ENCODE measurements around the gene ZC3H15. TPM values are rescaled to one million over a fixed set of nuclear protein-coding genes. Genes with fewer than 3 reads are reported as not detected.

Gene ZC3H15
- total and polyA plus RNA-seq, 2 of the 8 experiments (the other 6 are each of a cell fraction or from before 2014, with no cell fraction given): 32.0 to 80.8 TPM

DNA sequence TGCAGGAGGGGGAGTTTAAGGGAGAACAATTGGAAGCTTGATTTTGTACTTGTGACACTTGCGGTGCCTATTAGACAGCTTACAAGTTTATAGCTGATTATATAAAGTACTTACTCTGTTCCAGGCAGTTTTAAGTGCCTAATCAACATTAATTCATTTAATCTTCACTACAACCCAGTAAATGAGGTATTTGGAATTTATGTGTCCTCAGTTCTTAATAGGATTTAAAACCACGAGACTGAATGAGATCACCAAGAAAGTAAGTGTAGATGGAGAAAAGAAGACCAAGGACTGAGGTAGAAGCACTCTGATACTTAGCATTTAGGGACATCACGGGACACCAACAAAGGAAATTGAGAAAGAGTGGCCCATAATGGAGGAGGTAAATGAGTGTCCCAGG, 49.8 kb downstream of the ZC3H15 start:
- no peak overlapping the region for H3K23ac ChIP-seq (ENCODE audit: insufficient read length)
- H2AK5ac ChIP-seq (ENCODE audit: low read depth, low read length): no peak overlapping the region
- H3K23me2 ChIP-seq (ENCODE audit: low read depth, low read length): no peaks in the 10 kb centered on the region; the same call in 1 of the 2 replicates
- no peaks in the 10 kb centered on the region for H3K79me1 ChIP-seq (ENCODE audit: low read depth, low read length)
- H2BK12ac ChIP-seq (ENCODE audit: low read depth, low read length): no peak overlapping the region
- H2BK15ac ChIP-seq (ENCODE audit: low read length): no peak overlapping the region
- ChIA-PET POLR2A (ENCODE audit: partially characterized antibody) (interaction anchor here (1.3 kb wide), 1 partner anchor 50 kb away, joined by 4 read pairs; the partner anchor contains the start of gene ZC3H15), CTCF (ENCODE audit: partially characterized antibody) (no interaction called here)
- no peak overlapping the region for H2BK5ac ChIP-seq (ENCODE audit: low read depth, low read length)
- no peak overlapping the region for H3K4me3 ChIP-seq (ENCODE audit: extremely low read depth in 1 of 4, insufficient read depth in 2 of 4, low read depth in 3 of 4, low read length in 4 of 4)
- no peaks in the 10 kb centered on the region for H3K79me2 ChIP-seq (ENCODE audit: control insufficient read depth in 1 of 2, insufficient read depth in 2 of 2, low read length in 2 of 2)
- H3K27ac ChIP-seq (ENCODE audit: low read depth, low read length): no peak overlapping the region
- H3K4me2 ChIP-seq (ENCODE audit: insufficient read depth in 1 of 2, low read depth in 2 of 2, low read length in 2 of 2): no peak overlapping the region
- no peak overlapping the region for H4K91ac ChIP-seq (replicated peaks; ENCODE audit: insufficient read length, low read length)
- H2BK20ac ChIP-seq (ENCODE audit: low read length): no peak overlapping the region
- DNase-seq (ENCODE audit: low read depth in 1 of 2, low spot score in 2 of 2): no peak
- no peak overlapping the region for H4K8ac ChIP-seq (ENCODE audit: extremely low read depth, insufficient read depth, low read length)
- H3K9ac ChIP-seq (replicated peaks in 1 of 4; ENCODE audit: extremely low read depth in 1 of 4, low read depth in 3 of 4, low read length in 3 of 4): no peak overlapping the region
- no peak overlapping the region for H3K18ac ChIP-seq (ENCODE audit: extremely low read depth, low read length)
- TF ChIP-seq BRCA1 (IDR thresholded peaks at IDR 0.05; ENCODE audit: low read depth, low read length): no peak
- TF ChIP-seq MAX (IDR thresholded peaks at IDR 0.05): no peak
- no peak for TF ChIP-seq SP2 (IDR thresholded peaks at IDR 0.05; ENCODE audit: low read length)
- H4K5ac ChIP-seq (ENCODE audit: insufficient read length, low read depth, low read length): no peak overlapping the region
- H3K27me3 ChIP-seq (replicated peaks in 1 of 4; ENCODE audit: control insufficient read depth in 3 of 4, extremely low read depth in 1 of 4, insufficient read depth in 3 of 4, low read length in 3 of 4): peaks cover 0 to 1% (median 0%) of the 10 kb centered on the region in 4 experiments; a peak in 1 of 7 replicates
- no peaks in the 10 kb centered on the region for H3K4me1 ChIP-seq (replicated peaks in 1 of 4; ENCODE audit: control insufficient read depth in 3 of 4, insufficient read depth in 4 of 4, low read length in 3 of 4)
- 86% methylated on average over 3 of the region's 3 CpGs; no CpG with 5 or more reads in 1 of the 2 experiments for WGBS, 2 experiments (ENCODE audit: extremely low coverage in 1 of 2, insufficient coverage in 1 of 2, insufficient read length in 1 of 2, insufficient replicate concordance in 2 of 2, low coverage in 1 of 2, low lambda C conversion rate in 2 of 2, missing lambda C conversion rate in 1 of 2)
- no peaks in the 10 kb centered on the region for H4K20me1 ChIP-seq (replicated peaks in 1 of 2; ENCODE audit: control insufficient read depth in 1 of 2, insufficient read depth in 2 of 2, low read length in 2 of 2)
- no peak for FAIRE-seq
- no peak overlapping the region for H3K56ac ChIP-seq (replicated peaks; ENCODE audit: insufficient read length, low read depth, low read length)
- H3K36me3 ChIP-seq (ENCODE audit: control insufficient read depth in 2 of 4, insufficient read depth in 4 of 4, low read length in 3 of 4): no peaks in the 10 kb centered on the region
- H3K4ac ChIP-seq (replicated peaks; ENCODE audit: insufficient read length, low read depth, low read length): no peak overlapping the region
- H2BK120ac ChIP-seq (replicated peaks; ENCODE audit: low read depth, low read length): no peak overlapping the region
- no peak overlapping the region for H2AFZ ChIP-seq (ENCODE audit: low read length)
- H3K9me3 ChIP-seq (ENCODE audit: insufficient read depth in 2 of 2, low read depth in 1 of 2, low read length in 1 of 2): no peaks in the 10 kb centered on the region
- no peak overlapping the region for H3K14ac ChIP-seq (ENCODE audit: insufficient read length)

Measured in H1 (cell line).